Glomerular visceral epithelial cell (primary cell): ENCODE data around the gene MXRA7.
"Not testable (repeated sequence)": the region's sequence is repeated elsewhere in the genome, so short reads cannot be mapped to it uniquely, and the experiment has no call there.

Experiments
- DNase-seq: peaks from one replicate; pipeline ENCODE4 v3.0.0-alpha.2; 2016; ENCODE audit errors: extremely low spot score

Gene MXRA7

GRCh38 chr17:76716146-76716838, 5.5 kb upstream of the MXRA7 start:
- peak; percentile 98 for DNase-seq

GRCh38 chr17:76715496-76715830, 4.7 kb upstream of the MXRA7 start:
- no peak for DNase-seq

- DNase-seq: peak; percentile 69
Measured at GRCh38 chr17:76714822-76715495, 4.2 kb upstream of the MXRA7 start.

DNA sequence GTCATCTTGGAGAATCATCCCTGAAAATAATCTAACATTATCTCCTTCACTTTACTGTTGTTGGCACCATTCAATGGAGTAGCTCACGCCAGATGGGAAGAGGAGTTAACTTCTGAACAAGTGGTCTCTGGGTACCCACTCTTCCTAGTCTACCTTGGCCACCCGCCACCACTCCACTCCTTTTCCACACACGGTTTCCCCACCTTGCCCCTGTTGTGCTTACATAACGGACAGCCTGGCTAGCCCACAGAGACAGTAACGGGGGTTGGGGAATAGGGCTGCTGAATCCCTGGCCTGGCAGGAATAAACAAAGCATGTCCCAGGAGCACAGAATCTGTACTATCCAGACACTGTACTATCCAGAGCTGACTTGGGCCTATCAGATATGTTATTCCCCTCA, 3.6 kb upstream of the MXRA7 start:
- no peak for DNase-seq

GRCh38 chr17:76713765-76714164, 3.0 kb upstream of the MXRA7 start:
- no peak for DNase-seq

GRCh38 chr17:76712321-76712720, 1.6 kb upstream of the MXRA7 start:
- DNase-seq: not testable (repeated sequence)

- not testable (repeated sequence) for DNase-seq
Measured at GRCh38 chr17:76709951-76710862, 558 bp downstream of the MXRA7 start.

DNA sequence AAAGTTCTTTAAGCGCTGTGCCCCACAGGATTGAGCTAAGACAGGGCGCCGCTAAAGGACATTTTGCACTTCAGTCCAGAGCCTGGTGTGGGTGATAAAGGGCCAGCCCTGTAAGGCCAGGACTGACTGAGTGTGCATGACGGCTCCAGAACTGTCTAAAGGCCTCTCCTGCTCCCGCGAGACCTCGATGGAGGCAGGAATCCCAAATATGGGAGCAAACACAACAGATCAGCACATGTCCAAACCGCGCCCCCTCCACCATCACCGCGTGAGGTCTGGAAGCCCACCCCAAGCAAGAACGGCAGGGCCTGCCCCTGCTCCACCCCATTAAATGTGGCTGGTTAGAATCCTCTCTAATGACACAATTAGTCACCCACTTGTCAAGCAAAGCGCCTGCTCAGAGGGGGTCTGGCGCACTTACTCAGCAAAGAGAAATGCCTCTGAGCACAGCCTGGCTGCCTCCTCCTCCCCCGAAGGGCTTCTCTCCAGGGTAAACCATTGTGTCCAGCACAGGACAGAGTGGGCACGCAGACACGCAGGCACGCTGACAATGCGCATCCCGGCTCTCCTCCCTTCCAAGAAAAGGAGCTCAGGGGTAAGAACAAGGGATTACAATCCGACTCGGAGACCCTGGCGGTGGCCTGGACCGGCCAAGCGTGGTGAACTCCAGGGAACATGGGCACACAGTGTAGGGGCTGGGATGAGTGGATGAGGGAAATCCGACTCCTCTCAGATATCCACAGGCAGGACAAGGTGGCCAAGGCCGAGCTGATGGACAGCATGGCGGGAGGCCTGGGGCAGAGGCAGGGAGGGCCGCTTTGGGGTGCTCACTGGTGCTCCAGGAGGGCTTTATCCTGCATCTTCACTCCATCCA, 1.5 kb downstream of the MXRA7 start:
- DNase-seq: peak; percentile 97

- no peak for DNase-seq
Measured at GRCh38 chr17:76707985-76708807, 2.6 kb downstream of the MXRA7 start.

DNA sequence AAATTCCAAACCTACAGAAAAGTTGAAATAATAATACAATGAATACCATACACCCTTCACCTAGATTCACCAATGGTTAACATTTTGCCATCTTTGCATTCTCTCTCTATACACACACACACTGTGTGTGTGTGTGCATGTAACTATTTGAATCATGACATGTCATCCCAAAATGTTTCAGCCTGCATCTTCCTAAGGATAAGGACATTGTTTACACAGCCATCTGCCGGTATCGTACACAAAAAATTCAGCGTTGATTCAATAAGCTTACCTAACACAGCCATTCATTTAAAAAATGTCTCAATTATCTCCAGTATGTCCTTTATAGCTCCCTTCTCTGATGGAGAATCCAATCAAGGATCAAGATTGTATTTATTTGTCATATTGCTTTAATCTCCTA, 3.9 kb downstream of the MXRA7 start:
- DNase-seq: no peak

DNA sequence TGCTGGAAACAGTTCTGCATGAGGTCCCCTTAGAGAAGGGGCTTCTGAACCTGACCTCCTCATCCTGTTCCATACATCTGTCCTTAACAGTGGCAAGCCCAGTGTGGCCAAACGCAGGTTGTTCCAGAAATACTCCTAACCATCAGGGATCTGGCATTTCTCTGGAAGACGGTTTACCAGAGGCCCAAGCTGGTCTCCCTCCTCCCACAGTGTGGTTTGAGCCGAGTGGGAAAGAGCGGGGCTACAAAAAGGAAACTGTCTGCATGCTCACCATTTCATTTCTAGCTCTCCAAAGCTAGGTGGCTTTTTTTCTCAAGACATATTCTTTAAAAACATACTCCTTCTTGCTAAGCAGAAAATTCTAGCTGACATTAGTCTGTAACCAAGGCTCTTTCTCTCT, 6.0 kb downstream of the MXRA7 start:
- no peak for DNase-seq

DNA sequence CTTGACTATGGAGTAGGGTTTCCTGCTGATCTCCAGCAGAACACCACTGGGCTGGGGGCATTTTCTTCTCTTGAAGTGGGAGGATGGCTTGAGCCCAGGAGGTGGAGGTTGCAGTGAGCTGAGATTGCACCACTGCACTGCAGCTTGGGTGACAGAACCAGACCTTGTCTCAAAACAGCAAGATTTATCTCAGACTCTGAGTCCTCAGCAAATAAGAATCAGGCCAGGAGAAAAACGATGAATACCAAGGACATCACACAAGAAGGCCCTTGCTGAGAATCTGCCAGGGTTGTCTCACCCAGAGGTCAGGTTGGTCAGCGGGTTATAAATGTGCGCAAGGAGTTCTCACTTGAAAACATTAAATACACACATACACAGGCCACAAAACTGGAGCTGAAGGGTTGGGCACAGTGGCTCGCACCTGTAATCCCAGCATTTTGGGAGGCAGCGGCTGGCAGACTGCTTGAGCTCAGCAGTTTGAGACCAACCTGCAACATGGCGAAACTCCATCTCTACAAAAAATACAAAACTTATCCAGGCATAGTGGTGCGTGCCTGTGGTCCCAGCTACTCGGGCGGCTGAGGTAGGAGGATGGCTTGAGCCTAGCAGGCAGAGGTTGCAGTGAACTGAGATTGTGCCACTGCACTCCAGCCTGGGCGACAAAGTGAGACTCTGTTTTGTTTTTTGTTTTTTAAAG, 7.7 kb downstream of the MXRA7 start:
- DNase-seq: no peak

DNA sequence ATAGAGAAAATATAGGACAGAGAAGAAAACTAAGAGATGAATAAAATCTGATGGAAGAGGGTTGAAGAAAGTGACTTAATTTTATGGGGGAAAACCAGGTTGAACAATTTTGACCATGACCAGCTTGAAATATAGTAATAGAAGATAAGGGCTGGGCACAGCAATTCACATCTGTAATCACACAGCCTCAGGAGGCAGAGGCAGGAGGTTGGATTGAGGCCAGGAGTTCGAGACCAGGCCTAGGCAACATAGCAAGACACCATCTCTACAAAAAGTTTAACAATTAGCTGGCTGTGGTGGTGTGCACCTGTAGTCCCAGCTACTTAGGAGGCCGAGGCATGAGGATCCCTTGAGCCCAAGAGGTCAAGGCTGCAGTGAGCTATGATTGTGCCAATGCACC, 8.7 kb downstream of the MXRA7 start:
- no peak for DNase-seq

- no peak for DNase-seq
Measured at GRCh38 chr17:76701471-76701967, 9.2 kb downstream of the MXRA7 start.

DNA sequence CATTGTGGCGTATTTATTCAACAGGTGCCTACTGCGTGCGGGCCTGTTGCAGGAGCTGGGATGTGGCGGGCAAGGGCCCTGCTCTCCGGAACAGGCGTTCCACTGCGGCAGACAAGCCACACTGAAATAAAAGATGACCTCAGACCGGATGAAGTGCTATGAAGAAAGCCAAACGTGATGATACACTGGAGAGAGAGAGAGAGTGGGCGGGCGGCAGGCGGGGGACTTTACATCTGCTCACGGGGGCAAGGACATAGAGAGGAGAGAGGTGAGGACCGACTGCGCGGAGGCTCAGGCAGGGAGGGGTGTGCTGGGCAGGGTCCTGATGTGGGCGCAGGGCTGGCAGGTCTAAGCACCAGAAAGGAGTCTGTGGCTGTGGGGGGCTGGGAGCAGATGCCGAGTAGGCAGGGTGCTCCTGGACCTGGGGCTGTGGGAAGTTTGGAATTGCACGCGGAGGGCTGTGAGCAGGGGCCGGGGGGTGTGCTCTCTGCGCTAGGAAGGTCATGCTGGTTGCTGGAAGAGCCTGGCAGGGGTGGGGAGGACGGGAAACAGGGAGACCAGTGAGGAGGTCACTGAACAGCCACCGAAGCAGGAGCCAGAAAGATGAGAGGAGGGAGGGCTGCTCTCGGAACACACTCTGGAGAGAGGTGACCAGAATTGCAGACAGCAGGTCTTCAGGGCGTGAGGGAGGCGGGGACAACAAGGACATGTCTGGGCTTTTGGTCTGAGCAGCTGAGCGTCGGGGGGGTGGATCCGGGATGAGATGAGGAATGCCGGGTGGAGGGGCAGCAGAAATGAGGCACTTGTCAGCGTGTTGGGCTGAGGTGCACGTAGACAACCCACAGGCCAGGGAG, 9.9 kb downstream of the MXRA7 start:
- peak; percentile 91 for DNase-seq

DNA sequence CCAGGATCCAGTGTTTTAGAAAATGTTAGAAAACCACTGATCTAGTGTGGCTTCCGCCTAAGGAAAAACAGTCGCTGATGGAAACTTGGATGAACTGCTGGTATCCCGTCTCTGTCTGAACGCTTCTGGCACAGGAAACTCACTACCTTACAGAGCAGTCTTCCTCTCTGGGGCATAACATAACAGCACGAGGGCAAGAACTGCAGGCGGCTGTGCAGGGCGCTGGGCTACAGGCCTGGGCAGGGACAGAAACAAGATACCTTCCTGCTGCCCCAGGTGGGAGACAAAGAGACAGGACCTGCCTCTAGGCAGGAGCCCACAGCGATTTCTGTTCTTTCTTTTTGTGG, 10.5 kb downstream of the MXRA7 start:
- DNase-seq: no peak

DNA sequence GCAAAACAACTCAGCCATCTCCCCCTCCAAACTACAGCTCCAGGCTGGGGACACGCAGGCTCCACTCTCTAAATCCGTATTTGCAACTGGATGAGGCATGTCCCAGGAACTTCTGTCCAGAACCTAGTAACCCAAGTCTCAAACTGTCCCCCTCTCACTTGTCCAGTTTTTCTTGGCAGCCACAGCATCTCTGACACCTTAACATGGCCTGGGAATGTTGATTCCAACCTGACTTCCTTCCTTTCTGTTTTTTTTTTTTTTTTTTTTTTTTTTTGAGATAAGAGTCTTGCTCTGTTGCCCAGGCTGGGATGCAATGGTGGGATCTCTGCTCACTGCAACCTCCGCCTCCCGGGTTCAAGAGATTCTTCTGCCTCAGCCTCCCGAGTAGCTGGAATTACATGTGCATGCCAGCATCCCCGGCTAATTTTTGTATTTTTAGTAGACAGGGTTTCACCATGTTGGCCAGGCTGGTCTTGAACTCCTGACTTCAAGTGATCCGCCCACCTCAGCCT, 12.2 kb downstream of the MXRA7 start:
- not testable (repeated sequence) for DNase-seq

DNA sequence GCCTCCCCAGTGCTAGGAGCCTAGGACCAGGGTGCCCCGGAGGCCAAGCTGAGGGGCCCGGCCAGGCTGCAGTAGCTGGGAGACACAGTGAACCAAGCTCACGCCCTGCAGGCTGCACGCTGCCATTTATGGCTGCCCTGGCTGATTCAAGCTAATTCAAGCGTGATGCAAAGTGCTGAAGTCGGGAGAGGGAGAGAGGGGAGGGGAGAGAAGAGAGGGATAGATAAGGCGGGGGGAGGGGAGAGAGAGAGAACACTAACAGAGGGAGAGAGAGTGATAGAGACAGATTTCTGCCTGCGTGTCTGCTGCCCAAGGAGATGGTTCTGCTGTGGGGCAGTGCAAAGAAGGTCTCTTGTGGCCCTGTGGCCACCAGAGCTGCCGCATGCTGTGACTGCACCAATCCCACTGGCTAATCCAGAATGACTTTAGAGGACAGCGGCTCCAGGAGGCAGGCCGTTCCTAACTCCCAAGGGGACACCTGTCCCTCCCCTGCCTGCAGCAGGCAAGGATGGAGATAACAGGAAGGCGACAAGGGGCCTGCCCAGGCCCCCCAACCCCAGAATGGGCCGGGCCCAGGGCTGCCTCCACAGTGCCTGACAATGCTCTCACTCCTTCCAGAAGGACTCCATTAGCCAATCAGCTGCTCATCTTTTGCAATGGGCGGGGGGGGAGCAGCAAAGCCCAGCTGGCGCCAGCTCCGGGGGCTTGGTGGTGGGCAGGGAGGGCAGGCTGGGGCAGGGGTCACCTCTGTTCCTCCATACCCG, 12.9 kb downstream of the MXRA7 start:
- peak; percentile 75 for DNase-seq
